Glomerular visceral epithelial cell (primary cell): ENCODE data around the gene RASAL1.

ENCODE experiments used
- DNase-seq: peaks from one replicate; pipeline ENCODE4 v3.0.0-alpha.2; 2016; ENCODE audit errors: extremely low spot score

The RASAL1 gene

DNA sequence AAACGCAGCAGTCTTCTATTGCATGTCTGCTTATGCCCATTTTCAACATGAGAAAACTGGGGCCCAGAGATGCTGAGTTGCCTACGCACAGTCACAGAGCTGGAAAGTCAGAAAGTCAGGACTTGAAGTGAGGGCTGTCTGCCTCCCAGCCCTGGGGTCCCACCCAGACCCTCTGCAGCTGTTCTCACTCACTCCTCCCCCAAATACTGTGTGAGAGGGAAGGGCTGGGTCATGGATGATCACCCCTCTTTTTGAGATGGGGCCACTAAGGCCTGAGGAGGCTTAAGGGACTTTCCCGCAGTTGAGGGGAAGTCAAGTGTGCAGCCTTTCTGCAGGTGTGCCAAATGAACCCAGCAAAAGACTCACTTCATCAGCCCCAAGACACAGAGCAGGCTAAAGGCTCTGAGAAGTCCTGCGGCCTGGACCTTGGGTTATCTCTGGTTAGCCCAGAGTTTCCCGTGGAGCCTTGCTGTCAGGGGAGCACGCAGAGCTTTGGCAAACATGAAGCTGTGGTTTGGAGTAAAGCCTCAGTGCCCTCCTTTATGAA is 60.4 kb downstream of the RASAL1 start:
- peak; percentile 9 for DNase-seq

DNA sequence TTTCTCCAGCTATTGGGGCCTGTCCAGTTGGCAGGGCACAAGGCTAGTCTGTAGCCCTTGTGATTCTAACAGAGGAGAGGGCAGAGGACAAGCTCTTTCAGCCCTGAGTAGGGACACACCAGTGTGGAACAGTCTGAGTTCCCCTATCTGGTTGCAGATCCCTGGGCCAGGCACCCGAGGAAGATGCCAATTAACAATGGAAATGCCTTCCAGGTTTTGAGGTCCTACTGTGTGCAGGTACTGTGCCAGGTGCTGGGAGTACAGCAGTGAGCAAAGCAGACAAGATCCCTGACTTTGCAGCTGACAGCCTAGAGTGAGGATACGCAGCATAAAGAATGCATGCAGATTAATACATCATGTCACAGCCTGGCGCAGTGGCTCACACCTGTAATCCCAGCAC is 62.0 kb downstream of the RASAL1 start:
- DNase-seq = no peak

DNA sequence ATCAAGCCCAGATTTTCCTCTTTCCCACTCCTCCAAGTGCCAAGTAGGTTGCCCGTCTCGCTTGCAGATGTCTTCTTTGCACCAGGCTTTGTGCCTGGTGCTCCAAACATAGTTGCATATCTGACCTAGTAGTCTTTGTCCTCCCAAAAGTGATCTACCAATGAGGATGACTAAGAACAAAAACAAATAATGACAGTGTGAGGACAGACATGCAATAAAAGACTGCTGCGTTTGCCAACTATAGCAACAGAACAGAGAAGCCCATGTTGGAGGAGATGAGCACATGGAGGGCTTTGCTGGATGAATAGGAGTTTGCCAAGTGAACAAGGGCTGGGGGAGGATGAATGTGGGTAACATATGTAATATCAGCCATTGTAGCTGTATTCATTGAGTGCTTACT is 63.4 kb downstream of the RASAL1 start:
- DNase-seq = no peak

- no peak for DNase-seq
Measured at GRCh38 chr12:113071135-113072112, 64.1 kb downstream of the RASAL1 start.

- no peak for DNase-seq
Measured at GRCh38 chr12:113070117-113070906, 65.2 kb downstream of the RASAL1 start.

DNA sequence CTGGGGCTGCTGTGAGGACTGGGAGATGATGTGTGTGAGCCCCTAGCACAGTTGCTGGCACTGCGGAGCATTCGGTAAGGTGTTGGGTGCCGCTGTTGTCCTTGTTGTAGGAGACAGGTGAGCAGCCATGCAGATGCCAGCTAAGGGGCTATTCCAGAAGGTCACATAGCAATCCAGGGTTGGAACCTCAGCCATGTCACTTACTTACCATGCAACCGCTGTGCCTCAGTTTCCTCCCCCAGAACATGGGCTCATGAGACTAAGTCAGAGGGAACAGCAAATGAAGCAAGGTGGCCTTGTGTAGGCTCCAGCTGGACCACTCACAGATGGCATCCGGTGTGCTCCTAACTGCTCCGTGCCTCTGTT is 65.8 kb downstream of the RASAL1 start:
- no peak for DNase-seq

- no peak for DNase-seq
Measured at GRCh38 chr12:113069149-113069548, 66.4 kb downstream of the RASAL1 start.

DNA sequence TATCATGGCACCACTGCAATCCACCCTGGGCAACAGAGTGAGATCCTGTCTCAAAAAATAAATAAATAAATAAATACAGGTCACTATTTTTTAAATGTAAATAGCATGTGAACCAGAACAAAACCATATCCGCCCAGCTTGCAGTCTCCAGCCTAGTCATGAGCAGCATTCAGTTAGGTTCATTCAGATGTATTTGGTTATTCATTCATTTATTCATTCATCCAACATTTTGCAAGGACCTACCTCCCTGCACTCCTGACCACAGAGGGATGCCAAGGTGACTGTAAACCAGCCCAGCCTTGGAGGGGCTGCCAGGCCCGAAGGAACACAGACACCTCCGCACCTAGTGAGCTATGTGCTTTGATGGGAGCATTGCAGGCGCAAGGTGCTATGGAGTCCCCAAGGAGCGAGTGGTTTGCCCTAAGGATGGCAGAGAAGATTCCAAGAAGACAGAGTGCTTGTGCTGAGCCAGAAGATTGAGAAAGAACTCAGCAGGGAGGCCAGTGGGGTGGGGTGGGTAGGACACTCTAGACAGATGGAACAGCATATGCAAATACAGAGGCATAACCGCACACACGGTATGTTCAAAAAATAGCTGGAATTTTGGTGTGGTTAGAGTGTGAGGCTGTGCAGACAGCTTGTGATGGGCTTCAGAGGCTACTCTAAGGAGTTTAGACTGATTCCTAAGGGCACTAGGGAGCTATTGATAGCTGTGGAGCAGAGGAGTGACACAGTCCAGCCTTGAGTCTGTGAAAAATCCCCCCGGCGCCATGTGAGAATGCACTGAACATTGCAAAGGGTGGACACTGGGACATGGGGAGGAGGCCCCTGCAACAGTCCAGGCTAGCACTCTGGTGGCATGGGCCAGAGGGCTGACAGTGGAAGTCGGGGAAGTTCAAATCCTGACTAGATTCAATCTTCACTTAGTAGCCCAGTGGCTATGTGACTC is 67.3 kb downstream of the RASAL1 start:
- DNase-seq = no peak

GRCh38 chr12:113066813-113067400 is 68.7 kb downstream of the RASAL1 start:
- no peak for DNase-seq

GRCh38 chr12:113065126-113066007 is 70.2 kb downstream of the RASAL1 start:
- DNase-seq = no peak

GRCh38 chr12:113064395-113065125 is 71.0 kb downstream of the RASAL1 start:
- no peak for DNase-seq

GRCh38 chr12:113063396-113064350 is 71.9 kb downstream of the RASAL1 start:
- DNase-seq = no peak

DNA sequence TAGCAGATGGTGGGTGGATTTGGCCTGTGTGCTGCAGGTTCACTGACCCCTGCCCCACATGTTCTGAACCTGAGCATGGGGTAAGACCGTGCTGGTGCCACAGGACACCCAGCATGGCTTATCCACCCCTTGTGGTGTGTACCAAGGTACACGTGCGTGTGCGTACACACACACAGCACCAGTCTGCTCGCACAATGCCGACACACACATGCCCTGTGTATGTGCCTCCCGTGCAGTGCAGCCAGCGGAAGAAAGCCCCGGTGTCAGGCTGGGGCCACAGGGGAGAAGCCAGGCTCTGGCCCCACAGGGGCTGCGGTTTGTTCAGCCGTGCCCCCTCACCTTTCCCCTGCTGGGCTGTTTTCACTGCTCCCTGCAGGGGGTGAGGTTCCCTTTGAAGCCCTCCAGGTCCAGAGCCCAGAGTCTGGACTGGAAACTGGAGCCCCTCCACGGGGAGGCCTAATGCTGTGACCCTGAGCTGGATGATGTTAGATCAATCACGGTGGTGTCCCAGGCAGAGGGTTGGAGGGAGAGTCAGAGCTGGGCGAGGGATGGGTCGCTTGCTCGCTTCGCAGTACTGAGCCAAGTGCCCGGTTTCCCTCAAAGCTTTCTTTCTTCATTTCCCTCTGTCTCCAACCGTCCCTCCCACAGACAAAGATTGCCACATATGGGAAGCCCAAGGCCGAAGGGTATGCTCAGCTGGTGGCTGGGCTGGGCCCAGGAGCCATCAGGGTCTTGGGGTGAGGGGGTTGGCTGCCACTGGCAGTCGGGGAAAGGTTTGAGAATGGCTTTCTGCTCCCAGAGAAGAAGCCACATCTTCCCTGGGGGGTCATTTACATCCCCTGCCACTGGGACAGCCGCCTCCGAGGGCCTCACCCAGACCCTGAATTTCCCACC is 72.8 kb downstream of the RASAL1 start:
- DNase-seq = no peak

DNA sequence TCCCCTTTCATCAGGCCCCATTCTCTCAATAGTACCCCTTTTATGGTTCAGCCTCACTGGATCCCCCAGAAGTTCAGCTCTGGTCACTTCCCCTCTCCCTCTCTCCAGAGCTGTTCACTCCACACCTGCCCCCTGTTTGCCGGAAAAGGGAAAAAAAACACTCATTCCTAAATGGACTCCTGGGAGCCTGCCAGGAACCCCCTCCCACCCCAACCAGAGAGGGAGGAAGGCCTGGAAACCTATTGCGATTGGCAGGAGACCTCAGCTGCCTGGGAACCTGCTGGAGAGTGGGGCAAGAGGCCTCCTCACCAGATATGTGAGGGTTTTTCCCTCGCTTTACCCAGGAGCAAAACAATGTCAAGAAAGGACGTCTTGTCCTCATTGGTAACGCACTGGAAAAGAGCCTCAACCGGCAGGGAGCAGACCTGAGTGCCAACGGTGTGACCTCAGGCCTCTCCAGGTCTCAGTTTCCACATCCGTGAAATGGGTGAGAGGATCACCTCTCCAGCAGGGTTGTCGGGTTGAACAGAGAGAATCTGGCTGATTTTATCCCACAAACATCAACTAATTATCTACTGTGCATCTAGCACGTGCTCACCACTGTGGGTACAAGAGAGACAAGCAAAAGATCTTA is 74.4 kb downstream of the RASAL1 start:
- no peak for DNase-seq

DNA sequence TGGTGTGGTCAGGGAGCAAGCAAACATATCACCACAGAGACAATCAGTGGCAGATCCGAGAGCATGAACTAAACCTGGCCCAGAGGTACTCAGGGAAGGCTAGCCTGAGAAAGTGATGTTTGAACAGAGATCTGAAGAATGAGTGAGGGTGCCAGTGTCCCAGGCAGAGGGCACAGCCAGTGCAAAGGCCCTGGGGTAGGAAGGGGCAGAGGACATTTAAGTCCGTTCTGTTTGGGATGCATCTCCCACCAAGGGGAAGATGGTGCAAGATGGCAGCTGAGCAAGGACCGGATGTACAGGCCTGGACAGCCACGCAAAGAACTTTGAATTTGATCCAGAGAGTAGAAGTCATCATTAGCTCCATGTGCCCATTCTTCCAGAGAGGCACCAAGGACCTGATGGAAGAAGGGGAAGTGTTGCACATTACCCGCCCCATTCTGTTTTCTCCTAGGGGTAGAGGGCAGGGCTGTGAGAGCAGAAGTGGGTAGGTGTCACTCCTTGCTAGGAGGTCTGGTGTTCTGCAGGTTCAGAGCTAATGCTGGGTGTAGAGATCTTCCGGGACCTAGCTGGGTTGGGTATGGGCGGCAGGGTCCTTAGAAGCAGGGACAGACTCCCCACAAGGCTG is 75.1 kb downstream of the RASAL1 start:
- no peak for DNase-seq

DNA sequence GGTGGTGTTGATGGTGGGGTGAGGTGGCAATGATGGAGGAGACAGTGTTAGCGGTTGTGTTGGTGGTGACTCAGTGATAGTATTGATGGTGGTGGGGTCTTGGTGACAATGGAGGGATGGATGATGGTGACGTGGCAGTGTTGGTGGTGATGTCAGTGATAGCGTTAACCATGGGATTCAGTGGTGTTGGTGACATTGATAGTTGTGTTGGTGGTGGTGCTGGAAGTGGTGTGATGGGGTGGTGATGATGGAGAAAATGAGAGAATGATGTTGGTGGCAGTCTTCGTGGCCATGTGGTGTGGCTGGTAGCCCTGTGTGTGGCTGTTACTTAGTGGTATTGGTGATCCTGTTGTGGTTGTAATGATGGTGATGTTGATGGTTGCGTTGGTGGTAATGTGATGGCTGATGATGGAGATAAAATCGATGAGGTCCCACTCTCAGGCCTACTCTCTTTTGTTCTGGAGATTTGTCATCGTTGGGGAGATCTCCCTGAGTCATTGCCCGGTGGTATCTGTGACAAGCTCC is 76.4 kb downstream of the RASAL1 start:
- DNase-seq = no peak
